CD8-positive, alpha-beta memory T cell (primary cell): ENCODE results near the gene PLBD2. TPM values are rescaled to one million over a fixed set of nuclear protein-coding genes. Genes with fewer than 3 reads are reported as not detected.

Experiments
- CTCF ChIA-PET: fragments of 350-600 bp; sonication (Branson Sonifier 250); formaldehyde crosslinking; loops from one replicate; lab custom pipeline; 2021; ENCODE audit warnings: antibody characterized with exemption; lab: Charles Lee
- POLR2A ChIA-PET: fragments of 350-600 bp; sonication (Branson Sonifier 250); formaldehyde crosslinking; loops from one replicate; lab custom pipeline; 2021; ENCODE audit warnings: antibody characterized with exemption; lab: Charles Lee
- DNase-seq, 5 donors: peaks; one replicate each; pipeline versions ENCODE4 v3.0.0 to v3.0.0-alpha.2; 2020 to 2022; ENCODE audit warnings: mixed read lengths in 1 of 5
- H3K27ac ChIP-seq: one replicate; pipeline ENCODE4 v1.7.0; 2013; ENCODE audit warnings: low read depth, mild to moderate bottlenecking, low read length, moderate library complexity
- H3K27me3 ChIP-seq: 2 replicates; pipeline ENCODE4 v1.7.0; 2013; ENCODE audit warnings: low read length, mild to moderate bottlenecking; ENCODE audit not compliant: insufficient read depth, poor library complexity, severe bottlenecking
- H3K36me3 ChIP-seq: 2 replicates; pipeline ENCODE4 v1.7.0; 2013; ENCODE audit warnings: mild to moderate bottlenecking, low read length, moderate library complexity; ENCODE audit not compliant: insufficient read depth
- H3K4me1 ChIP-seq: 2 replicates; pipeline ENCODE4 v1.7.0; 2013; ENCODE audit warnings: mild to moderate bottlenecking, low read length, moderate library complexity; ENCODE audit not compliant: insufficient read depth
- H3K4me3 ChIP-seq: 2 replicates; pipeline ENCODE4 v1.7.0; 2013; ENCODE audit warnings: mild to moderate bottlenecking, low read length
- H3K9me3 ChIP-seq: 2 replicates; pipeline ENCODE4 v1.7.0; 2013; ENCODE audit warnings: mild to moderate bottlenecking, low read length
- H3K27ac Mint-ChIP-seq, 8 donors: one replicate each; pipeline ENCODE4 v1.8.0; 2020 to 2021; ENCODE audit warnings: mixed read lengths in 8 of 8, mild to moderate bottlenecking in 6 of 8, inconsistent platforms in 3 of 8, moderate library complexity in 3 of 8
- H3K27me3 Mint-ChIP-seq, 2 donors: one replicate each; pipeline ENCODE4 v1.8.0; 2020 to 2021; ENCODE audit warnings: mixed read lengths in 2 of 2, mild to moderate bottlenecking in 1 of 2, moderate library complexity in 1 of 2
- H3K36me3 Mint-ChIP-seq, 3 donors: one replicate each; pipeline ENCODE4 v1.8.0; 2020 to 2021; ENCODE audit warnings: mixed read lengths in 3 of 3, inconsistent platforms in 1 of 3, mild to moderate bottlenecking in 1 of 3
- H3K4me1 Mint-ChIP-seq, 3 donors: one replicate each; pipeline ENCODE4 v1.8.0; 2020 to 2021; ENCODE audit warnings: mixed read lengths in 3 of 3, inconsistent platforms in 1 of 3, mild to moderate bottlenecking in 1 of 3
- H3K4me3 Mint-ChIP-seq, 7 donors: one replicate each; pipeline ENCODE4 v1.8.0; 2020 to 2021; ENCODE audit warnings: mixed read lengths in 7 of 7, mild to moderate bottlenecking in 6 of 7, moderate library complexity in 4 of 7, inconsistent platforms in 2 of 7
- H3K9me3 Mint-ChIP-seq, 5 donors: one replicate each; pipeline ENCODE4 v1.8.0; 2020 to 2022; ENCODE audit warnings: mixed read lengths in 5 of 5, mild to moderate bottlenecking in 3 of 5, moderate library complexity in 2 of 5, inconsistent platforms in 1 of 5
- polyA plus RNA-seq: library from polyadenylated mRNA; unstranded; fragments of 300-500 nt; fragmentation: Illumina TruSeq; gene quantifications from one replicate; pipeline ENCODE4 v1.2.3, GENCODE V29; 2021
- total RNA-seq, 2 experiments: library from RNA; stranded (reverse); gene quantifications; one replicate each; pipeline ENCODE4 v1.2.3, GENCODE V29; 2021

Gene PLBD2
- total and polyA plus RNA-seq, 3 experiments from 2014 or later: 10.0 to 20.7 (median 19.5) TPM

DNA sequence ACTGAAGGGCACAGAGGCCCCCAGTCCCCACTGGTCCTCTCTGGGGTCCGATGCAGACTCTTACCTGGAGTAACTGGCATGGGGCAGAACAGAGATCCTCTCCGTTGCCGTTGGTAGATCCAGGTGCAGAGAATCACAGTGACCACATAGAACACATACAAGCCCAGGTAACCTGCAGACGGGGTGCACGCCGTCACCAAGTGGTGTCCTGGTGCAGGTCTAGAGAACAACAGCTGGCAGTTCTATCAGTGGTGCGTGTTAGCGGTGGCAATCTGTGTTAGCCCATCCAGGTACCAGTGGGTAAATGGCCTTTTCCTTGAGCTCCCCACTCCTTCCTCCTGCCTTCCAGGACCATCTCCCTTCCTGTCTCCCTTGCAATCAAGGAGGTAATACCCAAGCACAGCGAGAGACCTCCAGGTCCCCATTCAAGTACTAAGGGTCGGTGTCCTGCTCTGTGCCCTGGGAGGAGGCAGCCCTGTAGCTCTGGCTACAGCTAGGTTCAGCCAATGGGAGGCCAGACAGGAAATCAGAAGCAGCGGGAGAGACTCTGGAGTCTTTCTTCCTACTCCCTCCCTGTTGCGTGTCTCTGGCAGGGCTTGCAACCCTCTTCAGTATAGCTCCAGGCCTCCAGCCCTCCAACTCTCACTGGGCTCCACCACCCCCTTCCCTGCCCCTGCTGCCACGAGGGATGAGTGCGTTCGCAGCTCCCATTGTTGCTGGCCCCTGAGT lies 39.3 kb upstream of the PLBD2 start:
- POLR2A ChIA-PET: no interaction called here
- no peaks in the 10 kb centered on the region for H3K9me3 Mint-ChIP-seq
- CTCF ChIA-PET: no interaction called here
- Histone ChIP-seq H3K9me3 (no peaks in the 10 kb centered on the region), H3K36me3 (peaks cover 44% of the 10 kb centered on the region), H3K27me3 (no peaks in the 10 kb centered on the region), H3K4me1 (no peaks in the 10 kb centered on the region), H3K27ac (no peak overlapping the region), H3K4me3 (no peak overlapping the region)
- H3K36me3 Mint-ChIP-seq: peaks cover 24 to 85% (median 30%) of the 10 kb centered on the region in 3 donors
- H3K27me3 Mint-ChIP-seq: no peaks in the 10 kb centered on the region
- peaks cover 0 to 8% (median 2%) of the 10 kb centered on the region in 3 donors for H3K4me1 Mint-ChIP-seq
- no peak overlapping the region for H3K27ac Mint-ChIP-seq
- no peak for DNase-seq
- H3K4me3 Mint-ChIP-seq: no peak overlapping the region

DNA sequence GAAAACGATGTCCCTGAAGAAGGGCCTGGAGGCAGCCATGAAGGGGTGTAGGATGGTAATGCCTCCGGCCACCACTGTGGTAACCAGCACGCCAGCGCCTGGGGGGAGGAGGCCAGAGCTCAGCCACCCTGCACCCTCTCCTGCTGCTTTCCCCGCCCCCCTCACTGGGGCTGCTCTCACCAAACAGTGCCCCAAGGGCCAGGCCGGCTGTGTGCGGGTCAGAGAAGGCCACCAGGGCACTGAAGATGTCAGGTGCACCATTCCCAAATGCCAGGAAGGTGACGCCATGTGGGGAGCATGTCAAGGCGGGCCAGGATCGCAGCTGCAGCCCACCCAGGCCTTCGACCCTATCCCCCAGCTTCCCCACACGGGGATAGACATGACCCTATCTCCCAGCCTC lies 38.0 kb upstream of the PLBD2 start:
- no peak overlapping the region for H3K27ac Mint-ChIP-seq
- no peaks in the 10 kb centered on the region for H3K27me3 Mint-ChIP-seq
- Histone ChIP-seq H3K4me1 (no peaks in the 10 kb centered on the region), H3K27me3 (no peaks in the 10 kb centered on the region), H3K36me3 (peaks cover 40% of the 10 kb centered on the region), H3K27ac (no peak overlapping the region), H3K4me3 (no peak overlapping the region), H3K9me3 (no peaks in the 10 kb centered on the region)
- POLR2A ChIA-PET: no interaction called here
- H3K9me3 Mint-ChIP-seq: no peaks in the 10 kb centered on the region
- DNase-seq: no peak
- H3K4me1 Mint-ChIP-seq: peaks cover 2 to 13% (median 5%) of the 10 kb centered on the region in 3 donors
- CTCF ChIA-PET: no interaction called here
- peaks cover 24 to 76% (median 29%) of the 10 kb centered on the region in 3 donors for H3K36me3 Mint-ChIP-seq
- no peak overlapping the region for H3K4me3 Mint-ChIP-seq

DNA sequence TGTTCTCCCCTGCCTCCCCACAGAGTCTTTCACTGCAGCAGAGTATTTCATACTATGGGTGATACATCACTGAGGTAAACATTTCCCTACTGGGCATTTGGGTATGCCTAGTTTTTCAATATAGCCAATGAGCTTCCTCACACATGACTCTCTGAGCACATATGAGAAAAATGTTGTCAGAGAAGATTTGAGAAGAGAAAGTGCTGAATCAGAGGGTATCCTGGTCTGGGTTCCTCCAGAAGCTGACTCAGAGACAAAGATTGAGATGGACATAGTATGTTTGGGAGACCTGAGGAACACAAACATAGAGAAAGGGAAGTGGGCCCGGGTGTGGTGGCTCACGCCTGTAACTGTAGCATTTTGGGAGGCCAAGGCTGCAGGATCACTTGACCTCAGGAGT lies 36.0 kb upstream of the PLBD2 start:
- Histone ChIP-seq H3K36me3 (peaks cover 40% of the 10 kb centered on the region), H3K4me1 (no peaks in the 10 kb centered on the region), H3K4me3 (no peak overlapping the region), H3K9me3 (no peaks in the 10 kb centered on the region), H3K27ac (no peak overlapping the region), H3K27me3 (no peaks in the 10 kb centered on the region)
- peaks cover 24 to 67% (median 29%) of the 10 kb centered on the region in 3 donors for H3K36me3 Mint-ChIP-seq
- no peak for DNase-seq
- peaks cover 2 to 21% (median 5%) of the 10 kb centered on the region in 3 donors for H3K4me1 Mint-ChIP-seq
- peak overlapping the region in 2 of 8 donors; percentile 5 to 9 for H3K27ac Mint-ChIP-seq
- H3K9me3 Mint-ChIP-seq: no peaks in the 10 kb centered on the region
- no peak overlapping the region for H3K4me3 Mint-ChIP-seq
- H3K27me3 Mint-ChIP-seq: no peaks in the 10 kb centered on the region
- ChIA-PET CTCF (no interaction called here), POLR2A (no interaction called here)

DNA sequence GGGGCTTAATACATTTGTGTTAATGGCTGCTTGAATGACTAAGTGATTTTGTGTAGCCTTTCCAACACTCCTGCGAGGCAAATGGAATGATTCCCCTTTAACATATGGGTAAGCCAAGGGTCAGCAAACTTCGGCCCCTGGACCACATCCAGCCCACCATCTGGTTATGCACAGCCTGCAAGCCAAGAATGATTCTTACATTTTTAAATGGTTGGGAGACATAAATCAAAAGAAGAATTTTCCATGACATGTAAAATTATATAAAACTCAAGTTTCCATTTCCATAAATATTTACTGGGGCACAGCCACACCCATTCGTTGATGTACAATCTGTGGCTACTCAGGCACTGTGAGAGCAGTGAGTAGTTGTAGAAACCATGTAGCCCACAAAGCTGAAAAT lies 32.5 kb upstream of the PLBD2 start:
- Histone ChIP-seq H3K4me3 (no peak overlapping the region), H3K4me1 (no peaks in the 10 kb centered on the region), H3K9me3 (no peaks in the 10 kb centered on the region), H3K27me3 (no peaks in the 10 kb centered on the region), H3K27ac (no peak overlapping the region), H3K36me3 (peaks cover 9% of the 10 kb centered on the region)
- Mint-ChIP-seq H3K27me3 (no peaks in the 10 kb centered on the region), H3K4me1 (peaks cover 7 to 45% (median 16%) of the 10 kb centered on the region in 3 donors), H3K9me3 (no peaks in the 10 kb centered on the region), H3K4me3 (no peak overlapping the region), H3K36me3 (peaks cover 11 to 62% (median 23%) of the 10 kb centered on the region in 3 donors), H3K27ac (no peak overlapping the region)
- no peak for DNase-seq
- ChIA-PET POLR2A (no interaction called here), CTCF (no interaction called here)

DNA sequence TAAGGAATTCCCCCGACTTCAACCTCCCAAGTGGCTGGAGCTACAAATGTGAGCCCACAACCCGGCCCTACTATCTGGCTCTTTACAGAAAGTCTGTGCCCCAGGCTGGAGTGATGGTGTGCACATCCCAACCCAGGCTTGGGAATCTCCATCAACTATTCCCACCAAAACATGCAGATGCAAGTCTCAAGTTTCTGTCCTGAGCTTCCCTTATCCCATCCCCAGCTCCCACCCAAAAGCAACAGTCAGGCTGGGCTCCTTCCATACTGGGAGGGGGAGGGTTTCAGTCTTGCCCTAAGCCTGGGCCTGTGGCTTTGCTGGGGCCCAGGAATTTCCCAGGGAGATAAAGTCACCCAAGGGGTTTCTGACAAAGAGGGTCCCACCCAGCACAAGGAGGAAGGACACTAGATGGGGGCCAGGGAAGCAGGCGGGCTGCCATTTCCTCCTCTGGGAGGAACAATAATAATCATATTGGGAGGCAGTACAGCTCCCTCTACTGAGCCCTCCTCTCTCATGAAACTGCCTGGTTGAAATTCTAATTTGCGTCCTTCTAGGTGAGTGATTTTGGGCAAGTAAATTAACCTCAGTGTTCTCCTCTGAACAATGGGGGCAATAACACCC lies 31.5 kb upstream of the PLBD2 start:
- Mint-ChIP-seq H3K27ac (peak overlapping the region in 3 of 8 donors; percentile 22 to 92 (median 46)), H3K36me3 (peaks cover 10 to 64% (median 26%) of the 10 kb centered on the region in 3 donors), H3K9me3 (no peaks in the 10 kb centered on the region), H3K27me3 (no peaks in the 10 kb centered on the region), H3K4me1 (peaks cover 11 to 51% (median 23%) of the 10 kb centered on the region in 3 donors), H3K4me3 (no peak overlapping the region)
- ChIA-PET CTCF (no interaction called here), POLR2A (no interaction called here)
- H3K9me3 ChIP-seq: no peaks in the 10 kb centered on the region
- H3K27ac ChIP-seq: no peak overlapping the region
- DNase-seq: no peak
- H3K27me3 ChIP-seq: no peaks in the 10 kb centered on the region
- H3K4me1 ChIP-seq: no peaks in the 10 kb centered on the region
- H3K4me3 ChIP-seq: no peak overlapping the region
- H3K36me3 ChIP-seq: peaks cover 5% of the 10 kb centered on the region

DNA sequence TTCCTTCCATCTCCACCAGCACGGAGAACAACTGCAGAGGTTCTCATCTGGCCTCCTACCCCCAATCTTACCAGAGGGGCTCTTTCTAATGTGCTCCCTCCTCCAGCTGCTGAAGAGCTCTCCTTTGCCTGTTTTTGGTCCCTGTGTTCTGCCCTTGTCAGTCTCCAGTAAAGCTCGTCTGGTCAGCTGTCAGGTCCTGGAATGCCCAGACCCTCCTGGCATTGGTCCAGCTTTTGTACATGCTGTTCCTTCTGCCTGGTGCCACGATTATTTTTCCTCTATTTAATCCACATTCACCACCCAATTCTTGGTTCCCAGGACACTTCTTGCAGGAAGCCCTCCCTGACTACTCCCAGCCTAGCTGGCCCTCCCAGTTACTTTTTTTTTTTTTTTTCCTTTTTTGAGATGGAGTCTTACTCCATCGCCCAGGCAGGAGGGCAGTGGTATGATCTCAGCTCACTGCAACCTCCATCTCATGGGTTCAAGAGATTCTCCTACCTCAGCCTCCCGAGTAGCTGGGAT lies 30.0 kb upstream of the PLBD2 start:
- peaks cover 4% of the 10 kb centered on the region for H3K36me3 ChIP-seq
- no peak overlapping the region for H3K4me3 ChIP-seq
- H3K4me1 ChIP-seq: peaks cover 10% of the 10 kb centered on the region
- Mint-ChIP-seq H3K4me1 (peaks cover 24 to 63% (median 31%) of the 10 kb centered on the region in 3 donors), H3K27ac (peak overlapping the region in 2 of 8 donors; percentile 27 to 30), H3K27me3 (no peaks in the 10 kb centered on the region), H3K4me3 (no peak overlapping the region), H3K36me3 (peaks cover 6 to 61% (median 22%) of the 10 kb centered on the region in 3 donors), H3K9me3 (no peaks in the 10 kb centered on the region)
- DNase-seq: no peak
- no peaks in the 10 kb centered on the region for H3K27me3 ChIP-seq
- ChIA-PET CTCF (no interaction called here), POLR2A (no interaction called here)
- H3K9me3 ChIP-seq: no peaks in the 10 kb centered on the region
- no peak overlapping the region for H3K27ac ChIP-seq

DNA sequence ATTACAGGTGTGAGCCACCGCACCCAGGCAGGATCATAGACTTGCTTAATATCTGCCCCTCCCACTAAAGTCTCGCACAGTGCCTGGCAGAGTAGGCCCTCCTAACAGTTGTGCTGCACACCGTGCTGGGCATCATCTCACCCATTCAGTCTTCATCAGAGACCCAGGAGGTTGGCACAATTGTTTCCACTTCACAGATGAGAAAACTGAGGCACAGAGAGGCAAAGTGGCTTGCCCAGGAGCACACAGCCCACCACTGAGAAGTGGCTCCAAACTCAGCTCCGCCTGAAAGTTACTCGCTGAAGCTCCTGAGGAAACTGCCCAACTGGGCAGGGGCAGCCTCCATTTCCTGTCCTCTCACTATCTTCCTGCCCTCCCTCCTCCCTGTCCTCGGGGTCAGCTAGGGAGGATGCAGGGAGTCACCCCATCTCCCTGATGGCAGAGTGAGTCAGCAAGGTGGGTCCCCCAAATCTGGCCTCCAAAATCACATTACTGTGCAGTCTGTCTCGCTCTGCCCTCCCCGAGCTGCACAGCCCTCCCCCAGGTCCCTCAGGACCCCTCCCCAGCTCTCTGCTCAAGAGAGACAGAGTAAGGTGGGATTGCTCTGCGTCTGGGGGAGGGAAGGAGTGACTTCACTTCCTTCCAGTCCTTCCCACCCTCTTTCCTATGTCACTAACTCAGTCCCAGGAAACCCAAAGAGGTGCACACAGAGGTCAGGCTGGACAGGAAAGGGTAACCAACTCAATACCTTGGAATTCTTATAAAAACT lies 29.2 kb upstream of the PLBD2 start:
- H3K27ac ChIP-seq: no peak overlapping the region
- DNase-seq: no peak
- POLR2A ChIA-PET: no interaction called here
- Mint-ChIP-seq H3K4me3 (no peak overlapping the region), H3K27me3 (no peaks in the 10 kb centered on the region), H3K4me1 (peaks cover 27 to 64% (median 36%) of the 10 kb centered on the region in 3 donors), H3K9me3 (no peaks in the 10 kb centered on the region), H3K36me3 (peaks cover 6 to 58% (median 22%) of the 10 kb centered on the region in 3 donors), H3K27ac (no peak overlapping the region)
- H3K4me1 ChIP-seq: peaks cover 17% of the 10 kb centered on the region
- H3K36me3 ChIP-seq: peaks cover 4% of the 10 kb centered on the region
- CTCF ChIA-PET: no interaction called here
- H3K9me3 ChIP-seq: no peaks in the 10 kb centered on the region
- H3K4me3 ChIP-seq: no peak overlapping the region
- no peaks in the 10 kb centered on the region for H3K27me3 ChIP-seq
